Measurements from ENCODE around the gene DLG3.

Gene DLG3

GRCh38 chrX:70554948-70555347 lies 110.3 kb downstream of the DLG3 start:
- TF ChIP-seq GATA3 (IDR thresholded peaks at IDR 0.05; ENCODE audit: low read depth, low read length) (no peak), GATA2 (IDR thresholded peaks at IDR 0.05; ENCODE audit: low read depth, low read length) (no peak)
